ENCODE measurements around the gene CHCHD2.
"Not testable (repeated sequence)": the region's sequence is repeated elsewhere in the genome, so short reads cannot be mapped to it uniquely, and the experiment has no call there.

The CHCHD2 gene

GRCh38 chr7:56083150-56083785, 23.0 kb downstream of the CHCHD2 start:
- H3K4me2 ChIP-seq (ENCODE audit: low read length) = no peak overlapping the region
- H4K20me1 ChIP-seq (ENCODE audit: control insufficient read depth, insufficient read depth, low read depth, low read length) = peaks cover 6% of the 10 kb centered on the region; the same call in 1 of the 2 replicates
- no peak overlapping the region for H3K27ac ChIP-seq (ENCODE audit: low read depth, low read length)
- H3K27me3 ChIP-seq (ENCODE audit: control insufficient read depth, low read length) = no peaks in the 10 kb centered on the region
- H3K4me1 ChIP-seq (ENCODE audit: control insufficient read depth, low read length) = no peaks in the 10 kb centered on the region
- H3K79me2 ChIP-seq (ENCODE audit: control insufficient read depth, low read length) = no peaks in the 10 kb centered on the region
- TF ChIP-seq CTCF (IDR thresholded peaks at IDR 0.05; ENCODE audit: low read depth, low read length, poor library complexity, severe bottlenecking) (no peak), EZH2phosphoT487 (IDR thresholded peaks at IDR 0.05; ENCODE audit: borderline replicate concordance, low read length) (no peak)
- H3K9me3 ChIP-seq (ENCODE audit: control insufficient read depth, insufficient read depth, low read length) = no peaks in the 10 kb centered on the region
- peaks cover 28% of the 10 kb centered on the region for H3K36me3 ChIP-seq (ENCODE audit: control insufficient read depth, low read length)
- H3K4me3 ChIP-seq (ENCODE audit: low read length) = no peak overlapping the region
- no peaks in the 10 kb centered on the region for H3K9me2 ChIP-seq (replicated peaks; ENCODE audit: control insufficient read depth, low read length)
- H3F3A ChIP-seq (ENCODE audit: control insufficient read depth, insufficient read depth) = no peaks in the 10 kb centered on the region

DNA sequence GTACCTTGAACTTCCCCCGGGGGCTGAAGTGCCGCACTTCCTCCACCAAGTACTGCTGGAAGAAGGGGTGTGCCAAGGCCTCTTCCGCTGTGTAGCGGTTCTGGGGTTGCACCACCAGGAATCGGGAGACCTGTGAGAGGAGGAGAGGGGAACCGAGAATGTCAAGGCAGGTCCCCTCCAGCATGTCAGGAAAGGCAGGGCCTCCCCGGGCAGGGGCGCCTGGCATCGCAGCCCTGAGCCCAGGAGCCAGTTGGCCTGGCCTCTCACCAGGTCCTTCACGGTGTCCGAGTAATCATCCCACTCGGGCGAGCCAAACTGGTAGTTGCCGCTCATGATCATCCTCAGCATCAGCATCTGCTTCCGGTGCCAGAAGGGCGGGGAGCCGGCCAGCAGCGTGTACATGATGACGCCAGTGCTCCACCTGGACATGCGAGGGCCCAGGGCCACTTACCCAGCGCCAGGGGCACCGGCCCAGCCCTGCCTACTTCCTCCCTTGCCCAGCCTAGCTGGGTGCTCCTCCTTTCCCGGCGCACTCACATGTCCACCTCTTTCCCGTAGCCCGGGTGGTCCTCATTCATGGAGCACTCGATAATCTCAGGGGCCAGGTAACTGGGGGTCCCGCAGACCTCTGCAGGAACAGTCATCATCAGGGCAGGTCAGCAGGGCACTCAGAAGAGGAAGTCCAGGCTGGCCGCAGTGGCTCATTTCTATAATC, 24.5 kb downstream of the CHCHD2 start:
- Histone ChIP-seq H3K27me3 (ENCODE audit: control insufficient read depth, low read length) (no peaks in the 10 kb centered on the region), H3K4me1 (ENCODE audit: control insufficient read depth, low read length) (no peaks in the 10 kb centered on the region), H3K27ac (ENCODE audit: low read depth, low read length) (no peak overlapping the region), H4K20me1 (ENCODE audit: control insufficient read depth, insufficient read depth, low read depth, low read length) (peaks cover 6% of the 10 kb centered on the region; the same call in 1 of the 2 replicates), H3K9me3 (ENCODE audit: control insufficient read depth, insufficient read depth, low read length) (no peaks in the 10 kb centered on the region), H3K9me2 (replicated peaks; ENCODE audit: control insufficient read depth, low read length) (no peaks in the 10 kb centered on the region), H3K79me2 (ENCODE audit: control insufficient read depth, low read length) (no peaks in the 10 kb centered on the region), H3F3A (ENCODE audit: control insufficient read depth, insufficient read depth) (no peaks in the 10 kb centered on the region), H3K36me3 (ENCODE audit: control insufficient read depth, low read length) (peaks cover 32% of the 10 kb centered on the region), H3K4me3 (ENCODE audit: low read length) (no peak overlapping the region), H3K4me2 (ENCODE audit: low read length) (no peak overlapping the region)
- no peak for TF ChIP-seq EZH2phosphoT487 (IDR thresholded peaks at IDR 0.05; ENCODE audit: borderline replicate concordance, low read length)
- no peak for TF ChIP-seq CTCF (IDR thresholded peaks at IDR 0.05; ENCODE audit: low read depth, low read length, poor library complexity, severe bottlenecking)

DNA sequence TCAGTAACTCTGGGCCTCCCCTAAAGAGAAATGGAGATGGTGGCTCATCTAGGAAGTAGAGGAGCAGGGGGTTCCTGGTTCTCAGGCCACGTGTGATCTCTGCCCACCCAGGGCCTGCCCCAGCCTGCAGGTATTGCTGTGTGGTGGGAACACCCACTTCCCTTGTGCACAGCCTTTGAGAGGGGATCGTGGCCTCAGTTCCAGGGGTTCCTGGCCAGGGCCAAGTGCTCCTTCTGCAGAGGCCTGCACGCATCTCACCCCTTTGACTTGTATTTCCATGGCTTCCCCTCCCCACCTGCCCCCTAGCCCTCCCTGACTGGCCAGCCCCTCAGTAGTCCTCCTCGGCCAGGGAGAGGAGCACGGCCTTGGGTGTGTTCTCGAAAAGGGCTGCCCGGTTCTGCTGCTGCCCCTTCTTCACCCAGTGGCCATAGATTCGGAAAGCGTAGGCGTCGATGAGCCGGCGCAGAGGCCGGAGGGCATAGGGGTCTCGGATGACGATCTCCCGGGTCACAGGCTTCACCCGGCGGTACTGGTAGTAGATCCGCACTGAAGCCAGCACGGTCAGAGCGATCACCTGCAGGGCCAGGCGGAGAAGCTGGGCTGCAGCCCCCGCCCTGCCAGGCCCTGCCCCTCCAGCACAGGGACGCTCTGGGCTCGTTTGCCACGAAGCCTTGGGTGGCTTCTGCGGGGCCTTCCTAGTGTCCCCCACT, 25.4 kb downstream of the CHCHD2 start:
- not testable (repeated sequence) for H3K9me3 ChIP-seq (ENCODE audit: control insufficient read depth, insufficient read depth, low read length); H3K27me3 ChIP-seq (ENCODE audit: control insufficient read depth, low read length); H3F3A ChIP-seq (ENCODE audit: control insufficient read depth, insufficient read depth); H3K9me2 ChIP-seq (replicated peaks; ENCODE audit: control insufficient read depth, low read length); H3K27ac ChIP-seq (ENCODE audit: low read depth, low read length); H3K4me3 ChIP-seq (ENCODE audit: low read length); H4K20me1 ChIP-seq (ENCODE audit: control insufficient read depth, insufficient read depth, low read depth, low read length); H3K79me2 ChIP-seq (ENCODE audit: control insufficient read depth, low read length); H3K4me2 ChIP-seq (ENCODE audit: low read length); H3K4me1 ChIP-seq (ENCODE audit: control insufficient read depth, low read length)
- H3K36me3 ChIP-seq (ENCODE audit: control insufficient read depth, low read length) = peaks cover 39% of the 10 kb centered on the region

Data from DOHH2 (cell line).